ENCODE results near the gene DNAJC18. TPM values are rescaled to one million over a fixed set of nuclear protein-coding genes. Genes with fewer than 3 reads are reported as not detected.

DNAJC18 gene
- total and polyA plus RNA-seq, 4 donors: 2.2 to 10.7 (median 8.7) TPM

- Histone ChIP-seq H3K4me3 (no peak overlapping the region), H3K27ac (ENCODE audit: low read depth in 1 of 2, low read length in 1 of 2) (peak overlapping the region in 1 of 2 donors; percentile 80), H3K27me3 (ENCODE audit: control insufficient read depth in 3 of 3, insufficient read depth in 3 of 3, low read length in 2 of 3) (no peaks in the 10 kb centered on the region), H3K4me1 (ENCODE audit: control insufficient read depth in 5 of 5, insufficient read depth in 5 of 5, low read length in 5 of 5) (peaks cover 0 to 26% (median 8%) of the 10 kb centered on the region in 5 donors), H3K9ac (ENCODE audit: insufficient read depth in 1 of 2, low read length in 2 of 2) (no peak overlapping the region), H3K9me3 (ENCODE audit: control insufficient read depth in 4 of 4, insufficient read depth in 3 of 4, low read length in 3 of 4) (no peaks in the 10 kb centered on the region), H3K36me3 (ENCODE audit: control insufficient read depth in 4 of 4, insufficient read depth in 4 of 4, low read length in 4 of 4) (peaks cover 0 to 24% (median 10%) of the 10 kb centered on the region in 4 donors)
- 56 to 67% methylated on average over 8 of the region's 8 CpGs for WGBS, 2 donors
- DNase-seq (peak; percentile 52 to 68 (median 67)), ATAC-seq (ENCODE audit: insufficient read depth, low FRiP score) (no peak)
- no peak for TF ChIP-seq CTCF (IDR thresholded peaks at IDR 0.05; ENCODE audit: control extremely low read depth, extremely low read depth)
These were observed 33.8 kb upstream of the DNAJC18 start for GRCh38 chr5:139473105-139473504.

GRCh38 chr5:139472386-139473030, 33.2 kb upstream of the DNAJC18 start:
- no peak for TF ChIP-seq CTCF (IDR thresholded peaks at IDR 0.05; ENCODE audit: control extremely low read depth, extremely low read depth)
- no peak for ATAC-seq (ENCODE audit: insufficient read depth, low FRiP score)
- H3K4me3 ChIP-seq: no peak overlapping the region
- peaks cover 0 to 26% (median 8%) of the 10 kb centered on the region in 5 donors for H3K4me1 ChIP-seq (ENCODE audit: control insufficient read depth in 5 of 5, insufficient read depth in 5 of 5, low read length in 5 of 5)
- DNase-seq: no peak
- H3K36me3 ChIP-seq (ENCODE audit: control insufficient read depth in 4 of 4, insufficient read depth in 4 of 4, low read length in 4 of 4): peaks cover 0 to 18% (median 8%) of the 10 kb centered on the region in 4 donors
- 82 to 83% methylated on average over 15 of the region's 15 CpGs for WGBS, 2 donors
- H3K9ac ChIP-seq (ENCODE audit: insufficient read depth in 1 of 2, low read length in 2 of 2): no peak overlapping the region
- H3K27me3 ChIP-seq (ENCODE audit: control insufficient read depth in 3 of 3, insufficient read depth in 3 of 3, low read length in 2 of 3): no peaks in the 10 kb centered on the region
- no peaks in the 10 kb centered on the region for H3K9me3 ChIP-seq (ENCODE audit: control insufficient read depth in 4 of 4, insufficient read depth in 3 of 4, low read length in 3 of 4)
- H3K27ac ChIP-seq (ENCODE audit: low read depth in 1 of 2, low read length in 1 of 2): peak overlapping the region in 1 of 2 donors; percentile 80

GRCh38 chr5:139470821-139471300, 31.5 kb upstream of the DNAJC18 start, which contains the start of gene SMIM33:
Gene SMIM33 (plus strand): TSS chr5:139471004. CDS start chr5:139471122, 118 bp downstream.
- peak within 1 kb of the TSS in 1 of 2 donors; percentile 43 for H3K27ac ChIP-seq (ENCODE audit: low read depth in 1 of 2, low read length in 1 of 2)
- H3K4me3 ChIP-seq: no peak within 1 kb of the TSS

More at GRCh38 chr5:139470821-139471300, 31.5 kb upstream of the DNAJC18 start, which contains the start of gene SMIM33:
- no peak for ATAC-seq (ENCODE audit: insufficient read depth, low FRiP score)
- Histone ChIP-seq H3K9me3 (ENCODE audit: control insufficient read depth in 4 of 4, insufficient read depth in 3 of 4, low read length in 3 of 4) (no peaks in the 10 kb centered on the region), H3K9ac (ENCODE audit: insufficient read depth in 1 of 2, low read length in 2 of 2) (no peak within 1 kb of the TSS), H3K4me1 (ENCODE audit: control insufficient read depth in 5 of 5, insufficient read depth in 5 of 5, low read length in 5 of 5) (peaks cover 0 to 26% (median 8%) of the 10 kb centered on the region in 5 donors), H3K36me3 (ENCODE audit: control insufficient read depth in 4 of 4, insufficient read depth in 4 of 4, low read length in 4 of 4) (peaks cover 0 to 8% (median 4%) of the 10 kb centered on the region in 4 donors), H3K27me3 (ENCODE audit: control insufficient read depth in 3 of 3, insufficient read depth in 3 of 3, low read length in 2 of 3) (no peaks in the 10 kb centered on the region)
- TF ChIP-seq CTCF (IDR thresholded peaks at IDR 0.05; ENCODE audit: control extremely low read depth, extremely low read depth): no peak
- no peak for DNase-seq
- WGBS, 2 donors: 33 to 41% methylated on average over 9 of the region's 9 CpGs
